Measurements from ENCODE around the gene TTLL13. TPM values are rescaled to one million over a fixed set of nuclear protein-coding genes. Genes with fewer than 3 reads are reported as not detected.

TTLL13 gene
- total and polyA plus RNA-seq, 2 of the 8 experiments (the other 6 are each of a cell fraction or from before 2014, with no cell fraction given) = 0.03 TPM; not detected in 1

GRCh38 chr15:90213122-90213817 lies 36.1 kb upstream of the TTLL13 start:
- Histone ChIP-seq H3K18ac (ENCODE audit: extremely low read depth, low read length) (no peak overlapping the region; the same call in 1 of the 2 replicates), H2BK12ac (ENCODE audit: low read depth, low read length) (no peak overlapping the region), H3K4me1 (replicated peaks in 1 of 4; ENCODE audit: control insufficient read depth in 3 of 4, insufficient read depth in 4 of 4, low read length in 3 of 4) (peaks cover 0 to 3% (median under 1%) of the 10 kb centered on the region in 4 experiments; a peak in 3 of 7 replicates), H2BK15ac (ENCODE audit: low read length) (no peak overlapping the region), H4K8ac (ENCODE audit: extremely low read depth, insufficient read depth, low read length) (no peak overlapping the region), H3K9ac (replicated peaks in 1 of 4; ENCODE audit: extremely low read depth in 1 of 4, low read depth in 3 of 4, low read length in 3 of 4) (0 out of 7 replicates have a peak overlapping the region, but pooled peaks of 1 of the 4 experiments have one; percentile 20), H3K14ac (ENCODE audit: insufficient read length) (no peak overlapping the region), H3K4me3 (ENCODE audit: extremely low read depth in 1 of 4, insufficient read depth in 2 of 4, low read depth in 3 of 4, low read length in 4 of 4) (no peak overlapping the region), H4K91ac (replicated peaks; ENCODE audit: insufficient read length, low read length) (peak overlapping the region; percentile 41), H3K56ac (replicated peaks; ENCODE audit: insufficient read length, low read depth, low read length) (no peak overlapping the region), H3K79me2 (ENCODE audit: control insufficient read depth in 1 of 2, insufficient read depth in 2 of 2, low read length in 2 of 2) (peaks cover 0 to 22% of the 10 kb centered on the region in 2 experiments; a peak in 1 of 4 replicates), H3K27me3 (replicated peaks in 1 of 4; ENCODE audit: control insufficient read depth in 3 of 4, extremely low read depth in 1 of 4, insufficient read depth in 3 of 4, low read length in 3 of 4) (no peaks in the 10 kb centered on the region), H3K9me3 (ENCODE audit: insufficient read depth in 2 of 2, low read depth in 1 of 2, low read length in 1 of 2) (no peaks in the 10 kb centered on the region), H4K20me1 (replicated peaks in 1 of 2; ENCODE audit: control insufficient read depth in 1 of 2, insufficient read depth in 2 of 2, low read length in 2 of 2) (peaks cover 8 to 9% of the 10 kb centered on the region in 2 experiments), H2BK5ac (ENCODE audit: low read depth, low read length) (no peak overlapping the region), H2BK20ac (ENCODE audit: low read length) (no peak overlapping the region), H3K23me2 (ENCODE audit: low read depth, low read length) (no peaks in the 10 kb centered on the region; the same call in 1 of the 2 replicates), H3K23ac (ENCODE audit: insufficient read length) (no peak overlapping the region), H3K27ac (ENCODE audit: low read depth, low read length) (no peak overlapping the region; the same call in 1 of the 2 replicates), H2AK5ac (ENCODE audit: low read depth, low read length) (no peak overlapping the region), H2AFZ (ENCODE audit: low read length) (no peak overlapping the region), H3K36me3 (ENCODE audit: control insufficient read depth in 2 of 4, insufficient read depth in 4 of 4, low read length in 3 of 4) (peaks cover 0 to 5% (median 2%) of the 10 kb centered on the region in 4 experiments; a peak in 3 of 8 replicates), H3K79me1 (ENCODE audit: low read depth, low read length) (peaks cover 8% of the 10 kb centered on the region; the same call in 1 of the 2 replicates), H3K4ac (replicated peaks; ENCODE audit: insufficient read length, low read depth, low read length) (no peak overlapping the region), H3K4me2 (ENCODE audit: insufficient read depth in 1 of 2, low read depth in 2 of 2, low read length in 2 of 2) (no peak overlapping the region), H4K5ac (ENCODE audit: insufficient read length, low read depth, low read length) (no peak overlapping the region), H2BK120ac (replicated peaks; ENCODE audit: low read depth, low read length) (no peak overlapping the region)
- POLR2A ChIA-PET (ENCODE audit: partially characterized antibody) = interaction anchor here (1.0 to 4.8 kb wide), 3 partner anchors 12 to 35 kb away, joined by 3 to 25 read pairs (median 3); partner anchors contain the start of gene SEMA4B
- 91% methylated on average over 12 of the region's 12 CpGs; no CpG with 5 or more reads in 1 of the 2 experiments for WGBS, 2 experiments (ENCODE audit: extremely low coverage in 1 of 2, insufficient coverage in 1 of 2, insufficient read length in 1 of 2, insufficient replicate concordance in 2 of 2, low coverage in 1 of 2, low lambda C conversion rate in 2 of 2, missing lambda C conversion rate in 1 of 2)
- CTCF ChIA-PET (ENCODE audit: partially characterized antibody) = interaction anchor here (0.6 to 12.3 kb wide), 11 partner anchors 8 to 71 kb away, joined by 3 to 182 read pairs (median 7); partner anchors contain the start of genes CIB1 and SEMA4B
- DNase-seq (ENCODE audit: low read depth in 1 of 2, low spot score in 2 of 2) = no peak
- FAIRE-seq = no peak
- no peak for TF ChIP-seq CTCF (IDR thresholded peaks at IDR 0.05; ENCODE audit: control extremely low read depth in 1 of 3, insufficient read depth in 1 of 3, low read depth in 1 of 3, low read length in 3 of 3)
- TF ChIP-seq SIX5 (IDR thresholded peaks at IDR 0.05; ENCODE audit: low read depth, low read length) = no peak
- TF ChIP-seq SRF (IDR thresholded peaks at IDR 0.05; ENCODE audit: low read depth, low read length) = no peak
- no peak for TF ChIP-seq GABPA (IDR thresholded peaks at IDR 0.05; ENCODE audit: borderline replicate concordance, insufficient read depth, low read length)
- TF ChIP-seq RXRA (IDR thresholded peaks at IDR 0.05; ENCODE audit: insufficient read depth, low read depth, low read length) = no peak
- TF ChIP-seq NANOG (IDR thresholded peaks at IDR 0.05; ENCODE audit: insufficient read depth, low read depth, low read length, poor library complexity, severe bottlenecking) = no peak
- no peak for TF ChIP-seq PHF8 (conservative IDR thresholded peaks at IDR 0.05; ENCODE audit: low read depth, low read length)
- TF ChIP-seq MAFK (IDR thresholded peaks at IDR 0.05; ENCODE audit: low read depth, low read length) = no peak
- TF ChIP-seq POLR2AphosphoS5 (IDR thresholded peaks at IDR 0.05; ENCODE audit: low read depth, low read length) = no peak
